ENCODE results near the gene CFLAR. TPM values are rescaled to one million over a fixed set of nuclear protein-coding genes. Genes with fewer than 3 reads are reported as not detected.

CFLAR gene
- total RNA-seq (100 to 1,000 TPM; 291 to 303 TPM), polyA plus RNA-seq (172 TPM)

DNA sequence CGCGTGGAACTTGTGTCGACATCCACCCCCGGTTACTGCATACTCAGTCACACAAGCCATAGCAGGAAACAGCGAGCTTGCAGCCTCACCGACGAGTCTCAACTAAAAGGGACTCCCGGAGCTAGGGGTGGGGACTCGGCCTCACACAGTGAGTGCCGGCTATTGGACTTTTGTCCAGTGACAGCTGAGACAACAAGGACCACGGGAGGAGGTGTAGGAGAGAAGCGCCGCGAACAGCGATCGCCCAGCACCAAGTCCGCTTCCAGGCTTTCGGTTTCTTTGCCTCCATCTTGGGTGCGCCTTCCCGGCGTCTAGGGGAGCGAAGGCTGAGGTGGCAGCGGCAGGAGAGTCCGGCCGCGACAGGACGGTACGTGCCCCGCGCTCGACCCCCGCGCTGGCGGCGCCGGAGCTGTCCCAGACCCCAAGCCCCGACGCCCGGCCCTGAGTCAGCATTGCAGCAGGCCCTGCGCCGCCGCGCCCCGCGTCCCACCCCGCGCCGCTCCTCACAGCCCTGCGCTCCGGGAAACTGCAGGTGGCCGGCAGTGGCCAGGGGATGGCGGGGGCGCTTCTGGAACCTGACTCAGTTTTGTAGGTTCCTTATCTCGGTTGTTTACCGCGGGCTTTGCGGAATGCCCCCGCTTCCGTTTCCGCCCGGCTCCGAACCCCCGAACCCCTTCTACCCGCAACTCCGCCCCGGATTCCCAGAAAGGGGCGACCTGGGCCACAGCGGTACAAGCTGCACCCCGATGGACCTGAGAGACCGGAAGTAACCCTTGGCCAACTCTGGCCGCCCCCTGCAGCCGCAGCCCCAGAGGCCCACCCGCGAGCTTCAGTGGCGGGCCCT, at the start of gene CFLAR:
Gene CFLAR (plus strand): TSS at position 50 of the 844 bp plus-strand sequence. CDS start 13,702 bp downstream, outside the sequence.
- H3K27ac Mint-ChIP-seq, result peak within 1 kb of the TSS; percentile 96 to 100 (median 99)
- H3K4me1 Mint-ChIP-seq, result peaks cover 30 to 54% (median 46%) of the 10 kb centered on the region in 3 donors
- Histone ChIP-seq H3K27me3 (ENCODE audit: insufficient read depth, low read length, poor library complexity, severe bottlenecking) (no peaks in the 10 kb centered on the region), H3K36me3 (ENCODE audit: insufficient read depth, low read length) (no peaks in the 10 kb centered on the region), H3K27ac (ENCODE audit: low read depth, low read length) (peak within 1 kb of the TSS; percentile 96), H3K9me3 (ENCODE audit: low read length) (no peaks in the 10 kb centered on the region), H3K4me3 (ENCODE audit: low read length) (peak within 1 kb of the TSS; percentile 89), H3K4me1 (ENCODE audit: insufficient read depth, low read length) (peaks cover 23% of the 10 kb centered on the region)
- H3K4me3 Mint-ChIP-seq, result peak within 1 kb of the TSS; percentile 92 to 100 (median 95)
- POLR2A ChIA-PET, result interaction anchor here (0.6 to 4.6 kb wide), 26 partner anchors 12 to 403 kb away, joined by 3 to 77 read pairs (median 4); partner anchors contain the start of genes BZW1, CASP10, CASP8 and CLK1
- peaks cover 0 to 1% of the 10 kb centered on the region in 2 donors for H3K27me3 Mint-ChIP-seq
- H3K36me3 Mint-ChIP-seq, result peaks cover 4 to 42% (median 6%) of the 10 kb centered on the region in 3 donors
- peak; percentile 73 to 89 (median 83) for DNase-seq
- no peaks in the 10 kb centered on the region for H3K9me3 Mint-ChIP-seq
- CTCF ChIA-PET, result interaction anchor here (1.0 to 5.9 kb wide), 15 partner anchors 9 to 226 kb away, joined by 3 to 71 read pairs (median 5); partner anchors contain the start of genes HYCC2, NDUFB3 and ORC2

DNA sequence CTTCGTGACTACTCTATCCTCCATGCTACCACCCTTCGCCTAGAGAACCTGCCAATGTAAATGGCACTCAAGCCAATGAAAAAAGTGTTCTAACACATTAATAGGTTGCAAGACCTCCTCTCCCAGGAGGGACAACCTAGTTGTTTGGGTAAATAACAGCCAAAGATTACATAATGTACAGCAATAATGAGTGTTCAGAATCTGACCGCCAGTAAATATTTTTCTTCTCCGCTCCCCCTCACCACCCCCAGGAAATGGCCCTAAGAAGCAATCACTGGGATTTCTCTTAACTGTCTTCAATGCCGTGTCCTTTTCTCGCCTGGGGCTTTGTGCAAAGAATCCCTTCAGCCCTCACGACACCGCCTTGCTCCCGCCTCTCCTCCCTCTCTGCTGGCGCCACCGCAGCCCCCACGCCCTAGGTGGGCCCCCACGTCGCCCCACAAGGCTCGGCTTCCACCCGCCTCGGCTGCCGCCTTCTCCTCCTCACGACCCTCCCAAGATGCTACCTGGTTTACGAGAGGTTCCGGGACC, 45.0 kb upstream of the CFLAR start:
- POLR2A ChIA-PET, result interaction anchor here (0.7 to 1.6 kb wide), 4 partner anchors 46 to 97 kb away, joined by 3 to 8 read pairs (median 4); no protein-coding TSS in a partner anchor
- H3K4me1 ChIP-seq (ENCODE audit: insufficient read depth, low read length), result peaks cover 47% of the 10 kb centered on the region
- H3K27ac ChIP-seq (ENCODE audit: low read depth, low read length), result peak overlapping the region; percentile 87
- H3K36me3 Mint-ChIP-seq, result peaks cover 0 to 20% (median 0%) of the 10 kb centered on the region in 3 donors
- peaks cover 0 to 2% (median 0%) of the 10 kb centered on the region in 5 donors for H3K9me3 Mint-ChIP-seq
- CTCF ChIA-PET, result interaction anchor here (0.7 to 6.4 kb wide), 15 partner anchors 10 to 358 kb away, joined by 3 to 38 read pairs (median 4); partner anchors contain the start of genes CFLAR, CLK1 and ORC2
- H3K36me3 ChIP-seq (ENCODE audit: insufficient read depth, low read length), result no peaks in the 10 kb centered on the region
- no peak for DNase-seq
- peak overlapping the region; percentile 95 to 99 (median 96) for H3K27ac Mint-ChIP-seq
- H3K4me1 Mint-ChIP-seq, result peaks cover 58 to 71% (median 68%) of the 10 kb centered on the region in 3 donors
- H3K4me3 ChIP-seq (ENCODE audit: low read length), result peak overlapping the region; percentile 88
- H3K27me3 Mint-ChIP-seq, result peaks cover 0 to 1% of the 10 kb centered on the region in 2 donors
- H3K27me3 ChIP-seq (ENCODE audit: insufficient read depth, low read length, poor library complexity, severe bottlenecking), result no peaks in the 10 kb centered on the region
- no peaks in the 10 kb centered on the region for H3K9me3 ChIP-seq (ENCODE audit: low read length)
- H3K4me3 Mint-ChIP-seq, result peak overlapping the region; percentile 92 to 99 (median 94)

GRCh38 chr2:201071479-201072200, 44.3 kb upstream of the CFLAR start, which contains the start of the genes HYCC2 and NDUFB3:
TSS of gene HYCC2 (minus strand) at chr2:201071671. CDS start at chr2:201024009, 47,662 bp downstream.
TSS of gene NDUFB3 (plus strand) at chr2:201072001. CDS start at chr2:201078883, 6,882 bp downstream.
- CTCF ChIA-PET, result interaction anchor here (0.6 to 6.4 kb wide), 16 partner anchors 11 to 359 kb away, joined by 3 to 38 read pairs (median 4); partner anchors contain the start of genes CFLAR, CLK1 and ORC2

GRCh38 chr2:201072201-201072530, 43.8 kb upstream of the CFLAR start:
- peak overlapping the region; percentile 87 for H3K27ac ChIP-seq (ENCODE audit: low read depth, low read length)
- Mint-ChIP-seq H3K4me3 (peak overlapping the region; percentile 92 to 99 (median 94)), H3K9me3 (peaks cover 0 to 2% (median 0%) of the 10 kb centered on the region in 5 donors), H3K27ac (peak overlapping the region; percentile 95 to 99 (median 96)), H3K27me3 (peaks cover 0 to 1% of the 10 kb centered on the region in 2 donors), H3K4me1 (peaks cover 49 to 62% (median 60%) of the 10 kb centered on the region in 3 donors), H3K36me3 (peaks cover 0 to 17% (median 0%) of the 10 kb centered on the region in 3 donors)
- DNase-seq, result no peak
- CTCF ChIA-PET, result interaction anchor here (0.6 to 6.4 kb wide), 9 partner anchors 10 to 208 kb away, joined by 3 to 38 read pairs (median 4); partner anchors contain the start of genes CFLAR and CLK1
- no peaks in the 10 kb centered on the region for H3K27me3 ChIP-seq (ENCODE audit: insufficient read depth, low read length, poor library complexity, severe bottlenecking)
- H3K4me3 ChIP-seq (ENCODE audit: low read length), result peak overlapping the region; percentile 88
- no peaks in the 10 kb centered on the region for H3K36me3 ChIP-seq (ENCODE audit: insufficient read depth, low read length)
- no peaks in the 10 kb centered on the region for H3K9me3 ChIP-seq (ENCODE audit: low read length)
- POLR2A ChIA-PET, result interaction anchor here (0.6 to 1.6 kb wide), 4 partner anchors 22 to 183 kb away, joined by 3 to 8 read pairs (median 3); partner anchors contain the start of gene NIF3L1
- H3K4me1 ChIP-seq (ENCODE audit: insufficient read depth, low read length), result peaks cover 47% of the 10 kb centered on the region

More at GRCh38 chr2:201071479-201072200, 44.3 kb upstream of the CFLAR start, which contains the start of the genes HYCC2 and NDUFB3:
- peaks cover 0 to 1% of the 10 kb centered on the region in 2 donors for H3K27me3 Mint-ChIP-seq
- H3K27ac ChIP-seq (ENCODE audit: low read depth, low read length), result peak within 1 kb of the TSS; percentile 87
- peaks cover 0 to 20% (median 0%) of the 10 kb centered on the region in 3 donors for H3K36me3 Mint-ChIP-seq
- H3K27me3 ChIP-seq (ENCODE audit: insufficient read depth, low read length, poor library complexity, severe bottlenecking), result no peaks in the 10 kb centered on the region
- H3K4me1 Mint-ChIP-seq, result peaks cover 54 to 67% (median 65%) of the 10 kb centered on the region in 3 donors
- DNase-seq, result peak; percentile 88 to 96 (median 94)
- peaks cover 47% of the 10 kb centered on the region for H3K4me1 ChIP-seq (ENCODE audit: insufficient read depth, low read length)
- H3K36me3 ChIP-seq (ENCODE audit: insufficient read depth, low read length), result no peaks in the 10 kb centered on the region
- no peaks in the 10 kb centered on the region for H3K9me3 ChIP-seq (ENCODE audit: low read length)
- peak within 1 kb of the TSS; percentile 95 to 99 (median 96) for H3K27ac Mint-ChIP-seq
- H3K9me3 Mint-ChIP-seq, result peaks cover 0 to 2% (median 0%) of the 10 kb centered on the region in 5 donors
- POLR2A ChIA-PET, result interaction anchor here (0.7 to 1.6 kb wide), 4 partner anchors 22 to 182 kb away, joined by 3 to 8 read pairs (median 3); partner anchors contain the start of gene NIF3L1
- H3K4me3 Mint-ChIP-seq, result peak within 1 kb of the TSS; percentile 92 to 99 (median 94)
- peak within 1 kb of the TSS; percentile 88 for H3K4me3 ChIP-seq (ENCODE audit: low read length)

- H3K36me3 Mint-ChIP-seq, result peaks cover 0 to 17% (median 0%) of the 10 kb centered on the region in 3 donors
- H3K9me3 ChIP-seq (ENCODE audit: low read length), result no peaks in the 10 kb centered on the region
- H3K4me3 Mint-ChIP-seq, result peak overlapping the region in 6 of 7 donors; percentile 40 to 77 (median 64)
- no peaks in the 10 kb centered on the region for H3K27me3 ChIP-seq (ENCODE audit: insufficient read depth, low read length, poor library complexity, severe bottlenecking)
- no peaks in the 10 kb centered on the region for H3K36me3 ChIP-seq (ENCODE audit: insufficient read depth, low read length)
- peaks cover 0 to 1% of the 10 kb centered on the region in 2 donors for H3K27me3 Mint-ChIP-seq
- no peak overlapping the region for H3K27ac ChIP-seq (ENCODE audit: low read depth, low read length)
- ChIA-PET POLR2A (interaction anchor here (0.6 kb wide), 1 partner anchor 165 kb away, joined by 3 read pairs; no protein-coding TSS in a partner anchor), CTCF (interaction anchor here (0.9 to 6.4 kb wide), 3 partner anchors 9 to 58 kb away, joined by 3 to 38 read pairs (median 4); partner anchors contain the start of gene CFLAR)
- H3K9me3 Mint-ChIP-seq, result peaks cover 0 to 2% (median 0%) of the 10 kb centered on the region in 5 donors
- DNase-seq, result no peak
- peaks cover 43 to 58% (median 52%) of the 10 kb centered on the region in 3 donors for H3K4me1 Mint-ChIP-seq
- peak overlapping the region in 4 of 8 donors; percentile 24 to 75 (median 60) for H3K27ac Mint-ChIP-seq
- peak overlapping the region; percentile 88 for H3K4me3 ChIP-seq (ENCODE audit: low read length)
- H3K4me1 ChIP-seq (ENCODE audit: insufficient read depth, low read length), result peaks cover 41% of the 10 kb centered on the region
Observed at GRCh38 chr2:201073071-201073470, 42.9 kb upstream of the CFLAR start.

GRCh38 chr2:201074996-201075395, 41.0 kb upstream of the CFLAR start:
- Histone ChIP-seq H3K27ac (ENCODE audit: low read depth, low read length) (no peak overlapping the region), H3K36me3 (ENCODE audit: insufficient read depth, low read length) (peaks cover 3% of the 10 kb centered on the region), H3K4me3 (ENCODE audit: low read length) (no peak overlapping the region), H3K27me3 (ENCODE audit: insufficient read depth, low read length, poor library complexity, severe bottlenecking) (no peaks in the 10 kb centered on the region), H3K9me3 (ENCODE audit: low read length) (no peaks in the 10 kb centered on the region), H3K4me1 (ENCODE audit: insufficient read depth, low read length) (peaks cover 22% of the 10 kb centered on the region)
- POLR2A ChIA-PET, result interaction anchor here (0.7 kb wide), 1 partner anchor 8 kb away, joined by 5 read pairs; no protein-coding TSS in a partner anchor
- peaks cover 0 to 1% of the 10 kb centered on the region in 2 donors for H3K27me3 Mint-ChIP-seq
- CTCF ChIA-PET, result interaction anchor here (0.7 to 6.4 kb wide), 3 partner anchors 43 to 83 kb away, joined by 3 to 38 read pairs (median 3); partner anchors contain the start of gene CFLAR
- H3K36me3 Mint-ChIP-seq, result peaks cover 0 to 27% (median 0%) of the 10 kb centered on the region in 3 donors
- no peak for DNase-seq
- H3K27ac Mint-ChIP-seq, result peak overlapping the region in 1 of 8 donors; percentile 61
- peaks cover 31 to 46% (median 39%) of the 10 kb centered on the region in 3 donors for H3K4me1 Mint-ChIP-seq
- H3K9me3 Mint-ChIP-seq, result peaks cover 0 to 2% (median 0%) of the 10 kb centered on the region in 5 donors
- H3K4me3 Mint-ChIP-seq, result peak overlapping the region in 1 of 7 donors; percentile 20
